ENCODE data around the gene PLCD3.

Gene PLCD3, protein sequence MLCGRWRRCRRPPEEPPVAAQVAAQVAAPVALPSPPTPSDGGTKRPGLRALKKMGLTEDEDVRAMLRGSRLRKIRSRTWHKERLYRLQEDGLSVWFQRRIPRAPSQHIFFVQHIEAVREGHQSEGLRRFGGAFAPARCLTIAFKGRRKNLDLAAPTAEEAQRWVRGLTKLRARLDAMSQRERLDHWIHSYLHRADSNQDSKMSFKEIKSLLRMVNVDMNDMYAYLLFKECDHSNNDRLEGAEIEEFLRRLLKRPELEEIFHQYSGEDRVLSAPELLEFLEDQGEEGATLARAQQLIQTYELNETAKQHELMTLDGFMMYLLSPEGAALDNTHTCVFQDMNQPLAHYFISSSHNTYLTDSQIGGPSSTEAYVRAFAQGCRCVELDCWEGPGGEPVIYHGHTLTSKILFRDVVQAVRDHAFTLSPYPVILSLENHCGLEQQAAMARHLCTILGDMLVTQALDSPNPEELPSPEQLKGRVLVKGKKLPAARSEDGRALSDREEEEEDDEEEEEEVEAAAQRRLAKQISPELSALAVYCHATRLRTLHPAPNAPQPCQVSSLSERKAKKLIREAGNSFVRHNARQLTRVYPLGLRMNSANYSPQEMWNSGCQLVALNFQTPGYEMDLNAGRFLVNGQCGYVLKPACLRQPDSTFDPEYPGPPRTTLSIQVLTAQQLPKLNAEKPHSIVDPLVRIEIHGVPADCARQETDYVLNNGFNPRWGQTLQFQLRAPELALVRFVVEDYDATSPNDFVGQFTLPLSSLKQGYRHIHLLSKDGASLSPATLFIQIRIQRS

DNA sequence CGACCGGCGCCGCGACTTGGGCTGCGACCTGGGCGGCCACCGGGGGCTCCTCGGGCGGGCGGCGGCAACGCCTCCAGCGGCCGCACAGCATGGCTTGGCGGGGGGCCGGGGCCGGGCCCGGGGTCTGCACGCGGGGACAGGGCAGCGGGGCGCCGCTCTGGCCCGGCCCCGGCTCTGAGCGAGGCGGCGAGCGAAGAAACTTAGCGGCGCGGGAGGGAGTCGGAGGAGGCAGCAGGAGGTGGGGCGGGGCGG is at the start of gene PLCD3:
TSS of gene PLCD3 (minus strand) at position 196 of the 252 bp plus-strand sequence. CDS start at position 91, 105 bp downstream.
- no peak for DNase-seq (ENCODE audit: low read depth in 2 of 2, low spot score in 1 of 2)

DNA sequence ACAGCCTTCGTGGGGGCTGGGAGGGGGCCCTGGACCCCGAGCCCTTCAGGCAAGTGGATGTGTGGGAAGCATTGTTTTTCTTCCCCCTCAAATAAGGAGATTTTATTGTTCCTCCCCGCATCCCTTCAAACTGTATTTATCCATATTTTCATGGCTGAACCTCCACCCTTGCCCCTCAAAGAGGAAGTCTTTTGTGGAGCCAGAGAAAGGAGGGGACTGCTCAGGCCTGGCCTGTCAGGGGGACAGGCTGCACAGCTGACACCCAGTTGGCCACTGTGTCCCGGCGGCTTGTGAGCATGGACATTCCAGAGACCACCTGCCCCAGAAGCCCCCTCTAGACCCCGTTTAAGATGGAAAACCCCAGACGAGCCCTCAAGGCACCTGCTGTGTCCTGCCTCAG is 45.2 kb upstream of the PLCD3 start:
- DNase-seq (ENCODE audit: low read depth in 2 of 2, low spot score in 1 of 2) = no peak

DNA sequence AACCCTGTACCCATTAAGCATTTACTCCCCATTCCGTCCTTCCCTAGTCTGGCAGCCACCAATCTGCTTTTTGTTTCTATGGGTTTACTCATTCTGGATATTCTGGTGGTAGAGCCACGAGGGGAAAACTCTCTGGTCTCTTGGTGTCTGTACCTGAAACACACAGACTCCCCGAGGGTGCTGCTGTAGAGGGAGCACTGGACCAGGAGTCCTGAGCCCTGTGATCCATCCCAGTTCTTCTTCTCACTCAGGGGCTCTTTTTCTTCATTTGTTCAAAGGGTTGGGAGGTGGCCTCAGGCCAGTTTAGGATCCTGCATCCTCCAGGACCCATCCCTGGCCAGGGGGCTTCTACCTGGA is 43.4 kb upstream of the PLCD3 start:
- DNase-seq (ENCODE audit: low read depth in 2 of 2, low spot score in 1 of 2) = no peak

GRCh38 chr17:45172541-45173286 is 40.4 kb upstream of the PLCD3 start:
- no peak for DNase-seq (ENCODE audit: low read depth in 2 of 2, low spot score in 1 of 2)

DNA sequence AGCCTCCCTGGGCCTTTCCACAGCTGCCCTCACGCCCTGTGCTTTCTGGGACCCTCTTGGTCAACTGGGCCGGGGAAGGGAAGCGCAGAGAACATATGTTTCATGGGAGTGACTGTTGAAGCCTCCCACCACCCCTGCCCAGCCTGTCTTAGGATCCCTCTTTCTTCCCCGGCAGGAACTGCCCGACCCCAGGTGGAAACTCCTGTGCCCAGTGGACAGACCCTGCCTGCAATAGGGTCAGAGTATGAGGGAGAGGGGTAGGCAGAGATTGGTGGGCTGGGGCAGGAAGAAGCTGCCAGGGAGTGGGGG is 39.9 kb upstream of the PLCD3 start:
- no peak for DNase-seq (ENCODE audit: low read depth in 2 of 2, low spot score in 1 of 2)

GRCh38 chr17:45171338-45172231 is 39.3 kb upstream of the PLCD3 start:
- no peak for DNase-seq (ENCODE audit: low read depth in 2 of 2, low spot score in 1 of 2)

DNA sequence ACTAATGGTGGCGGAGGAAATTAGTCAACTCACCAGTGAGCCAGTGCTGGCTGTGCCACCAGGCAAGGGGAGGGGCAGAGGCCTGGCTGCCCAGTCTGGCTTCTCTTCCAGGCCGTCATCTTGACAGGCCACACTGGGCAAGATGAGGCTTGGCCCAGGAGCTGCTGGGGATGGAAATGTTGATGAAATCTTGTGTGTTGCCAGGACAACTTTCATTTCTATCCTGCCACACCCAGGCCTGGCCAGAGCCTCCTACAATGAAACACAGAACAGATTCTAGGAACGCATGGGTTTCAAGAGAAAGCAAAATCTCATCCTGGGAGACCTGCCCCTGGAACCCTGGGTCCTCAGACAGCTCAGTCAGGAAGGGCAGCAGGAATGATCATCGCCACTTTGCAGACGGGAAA is 38.6 kb upstream of the PLCD3 start:
- no peak for DNase-seq (ENCODE audit: low read depth in 2 of 2, low spot score in 1 of 2)

GRCh38 chr17:45170280-45170930 is 38.1 kb upstream of the PLCD3 start:
- no peak for DNase-seq (ENCODE audit: low read depth in 2 of 2, low spot score in 1 of 2)

DNA sequence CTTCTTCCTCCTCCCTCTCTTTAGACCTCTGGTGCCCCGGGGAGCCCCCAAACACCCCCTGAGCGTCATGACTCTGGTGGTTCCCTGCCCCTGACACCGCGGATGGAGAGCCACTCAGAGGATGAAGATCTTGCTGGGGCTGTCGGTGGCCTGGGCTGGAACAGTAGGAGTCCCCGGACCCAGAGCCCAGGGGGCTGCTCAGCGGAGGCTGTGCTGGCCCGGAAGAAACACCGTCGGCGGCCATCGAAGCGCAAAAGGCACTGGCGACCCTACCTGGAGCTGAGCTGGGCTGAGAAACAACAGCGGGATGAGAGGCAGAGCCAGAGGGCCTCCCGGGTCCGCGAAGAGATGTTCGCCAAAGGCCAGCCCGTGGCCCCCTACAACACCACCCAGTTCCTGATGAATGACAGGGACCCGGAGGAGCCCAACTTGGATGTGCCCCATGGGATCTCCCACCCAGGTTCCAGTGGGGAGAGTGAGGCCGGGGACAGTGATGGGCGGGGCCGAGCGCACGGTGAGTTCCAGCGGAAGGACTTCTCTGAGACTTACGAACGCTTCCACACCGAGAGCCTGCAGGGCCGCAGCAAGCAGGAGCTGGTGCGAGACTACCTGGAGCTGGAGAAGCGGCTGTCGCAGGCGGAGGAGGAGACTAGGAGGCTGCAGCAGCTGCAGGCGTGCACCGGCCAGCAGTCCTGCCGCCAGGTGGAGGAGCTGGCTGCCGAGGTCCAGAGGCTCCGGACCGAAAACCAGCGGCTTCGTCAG is 36.9 kb upstream of the PLCD3 start:
- DNase-seq (ENCODE audit: low read depth in 2 of 2, low spot score in 1 of 2) = no peak

DNA sequence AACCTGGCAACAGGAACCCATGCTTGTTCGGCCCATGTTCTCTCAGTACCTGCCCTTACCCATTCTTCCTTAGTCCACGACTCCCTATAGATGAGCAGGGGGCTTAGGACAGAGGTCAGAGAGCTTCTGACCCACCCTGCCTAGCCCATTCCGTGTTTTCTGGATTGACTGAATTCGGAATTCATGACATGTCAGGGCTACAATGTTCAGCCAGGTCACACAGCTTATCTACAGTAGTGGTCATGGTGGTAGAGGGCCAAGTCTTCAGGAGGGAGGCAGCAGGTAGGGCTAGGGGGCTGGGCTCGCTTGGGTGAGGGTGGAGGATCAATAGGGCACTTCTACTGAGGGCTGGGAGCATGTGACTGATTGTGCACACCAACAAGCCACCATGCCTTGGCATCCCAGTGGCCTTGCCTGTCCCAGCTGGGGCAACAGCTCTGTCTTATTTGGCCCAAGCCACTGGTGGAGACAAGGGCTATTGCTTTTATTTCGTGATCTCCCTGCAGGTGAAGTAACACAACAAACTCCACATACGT is 32.5 kb upstream of the PLCD3 start:
- DNase-seq (ENCODE audit: low read depth in 2 of 2, low spot score in 1 of 2) = no peak

GRCh38 chr17:45162025-45162687 is 29.8 kb upstream of the PLCD3 start:
- no peak for DNase-seq (ENCODE audit: low read depth in 2 of 2, low spot score in 1 of 2)

- DNase-seq (ENCODE audit: low read depth in 2 of 2, low spot score in 1 of 2) = peak; percentile 96 to 98
Observed at GRCh38 chr17:45161288-45162024, 29.1 kb upstream of the PLCD3 start, which contains the start of gene HEXIM2. Gene HEXIM2 (plus strand): TSS chr17:45161875. CDS start chr17:45162794, 919 bp downstream.

GRCh38 chr17:45160447-45161287 is 28.4 kb upstream of the PLCD3 start:
- DNase-seq (ENCODE audit: low read depth in 2 of 2, low spot score in 1 of 2) = no peak

DNA sequence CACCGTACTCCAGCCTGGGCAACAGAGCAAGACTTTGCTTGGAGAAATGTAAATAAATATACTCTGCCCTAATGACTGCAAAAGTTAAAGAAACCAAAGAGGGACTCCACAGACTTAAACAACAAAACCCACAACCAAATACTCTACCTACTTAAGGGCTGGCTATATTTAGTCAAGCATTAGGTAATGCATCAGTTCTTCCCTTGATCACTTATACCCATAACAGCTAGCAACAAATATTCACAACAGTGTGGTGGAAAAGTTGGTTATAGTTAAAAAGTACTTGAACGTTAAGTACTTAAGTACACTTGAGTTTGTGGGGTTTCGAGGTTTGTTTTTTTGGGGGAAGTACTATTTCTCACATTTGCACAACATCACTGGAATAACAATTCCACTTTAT is 23.9 kb upstream of the PLCD3 start:
- no peak for DNase-seq (ENCODE audit: low read depth in 2 of 2, low spot score in 1 of 2)

DNA sequence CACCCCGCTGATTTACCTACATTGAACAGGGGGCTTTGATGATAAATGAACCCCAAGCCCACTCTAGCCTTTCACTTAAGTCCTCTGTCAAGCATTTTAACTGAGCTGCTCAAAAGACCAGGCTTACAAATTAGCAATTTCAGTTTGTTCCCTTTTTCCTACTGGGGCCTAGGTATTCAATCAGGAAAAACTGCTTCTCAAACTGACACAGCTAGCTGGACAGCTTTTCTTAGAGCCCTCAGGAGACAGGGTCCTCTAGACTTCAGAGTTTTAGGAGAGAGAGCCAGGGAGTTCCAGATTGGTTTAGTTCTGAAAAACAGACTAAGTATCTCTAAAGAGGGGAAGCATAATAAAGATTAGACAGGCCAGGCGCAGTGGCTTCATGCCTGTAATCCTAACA is 23.2 kb upstream of the PLCD3 start:
- no peak for DNase-seq (ENCODE audit: low read depth in 2 of 2, low spot score in 1 of 2)

GRCh38 chr17:45155029-45155428 is 22.7 kb upstream of the PLCD3 start:
- DNase-seq (ENCODE audit: low read depth in 2 of 2, low spot score in 1 of 2) = no peak
